PFSK-1 (cell line): Measurements from ENCODE around the gene MYB.

Experiments
- FOXP2 ChIP-seq: optimal IDR thresholded peaks from 2 replicates; pipeline ENCODE3; 2011; ENCODE audit warnings: borderline replicate concordance, control low read depth, inconsistent platforms; ENCODE audit not compliant: insufficient read depth; ENCODE audit errors: extremely low read length, extremely low read depth
- POLR2AphosphoS5 ChIP-seq: IDR thresholded peaks from 2 replicates; pipeline ENCODE4 v1.6.1; 2012; ENCODE audit warnings: low read depth, mild to moderate bottlenecking, control low read depth, low read length, moderate library complexity
- SIN3A ChIP-seq: IDR thresholded peaks from 2 replicates; pipeline ENCODE4 v1.6.1; 2012; ENCODE audit warnings: mild to moderate bottlenecking, low read length, moderate library complexity, borderline replicate concordance; ENCODE audit not compliant: insufficient read depth
- TAF1 ChIP-seq: IDR thresholded peaks from 2 replicates; pipeline ENCODE4 v1.6.1; 2012; ENCODE audit warnings: low read length, control low read depth, borderline replicate concordance; ENCODE audit not compliant: insufficient read depth
- TF ChIP-seq, protein P1 (sequence below), 2 experiments: IDR thresholded peaks; 2 replicates each; pipeline versions ENCODE4 v1.6.1 to v1.8.0; 2011 to 2012; ENCODE audit warnings: low read depth in 2 of 2, low read length in 2 of 2, control low read depth in 1 of 2, inconsistent platforms in 1 of 2, mild to moderate bottlenecking in 1 of 2, moderate library complexity in 1 of 2; ENCODE audit not compliant: insufficient read depth in 1 of 2

DNA sequence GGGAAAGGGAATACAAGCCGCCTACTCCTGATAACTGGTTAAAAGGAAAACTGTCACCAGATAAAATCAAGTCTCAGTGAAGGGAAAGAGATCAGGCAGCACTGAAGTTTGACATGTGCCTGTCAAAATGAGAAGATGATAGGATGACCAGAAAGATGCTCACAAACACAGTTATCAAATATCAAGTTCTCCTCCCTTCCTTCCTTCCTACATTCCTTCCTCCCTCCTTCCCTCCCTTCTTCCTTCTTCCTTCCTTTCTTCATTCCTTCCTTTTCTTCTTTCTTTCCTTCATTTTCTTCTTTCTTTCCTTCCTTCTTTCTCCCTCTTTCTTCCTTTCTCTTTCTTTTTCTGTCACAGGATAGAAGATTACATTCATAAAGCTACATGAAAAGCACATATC is 55.2 kb downstream of the MYB start:
- TF ChIP-seq SIN3A (no peak), POLR2AphosphoS5 (no peak), FOXP2 (no peak), TAF1 (no peak)
- TF ChIP-seq, protein P1, sequence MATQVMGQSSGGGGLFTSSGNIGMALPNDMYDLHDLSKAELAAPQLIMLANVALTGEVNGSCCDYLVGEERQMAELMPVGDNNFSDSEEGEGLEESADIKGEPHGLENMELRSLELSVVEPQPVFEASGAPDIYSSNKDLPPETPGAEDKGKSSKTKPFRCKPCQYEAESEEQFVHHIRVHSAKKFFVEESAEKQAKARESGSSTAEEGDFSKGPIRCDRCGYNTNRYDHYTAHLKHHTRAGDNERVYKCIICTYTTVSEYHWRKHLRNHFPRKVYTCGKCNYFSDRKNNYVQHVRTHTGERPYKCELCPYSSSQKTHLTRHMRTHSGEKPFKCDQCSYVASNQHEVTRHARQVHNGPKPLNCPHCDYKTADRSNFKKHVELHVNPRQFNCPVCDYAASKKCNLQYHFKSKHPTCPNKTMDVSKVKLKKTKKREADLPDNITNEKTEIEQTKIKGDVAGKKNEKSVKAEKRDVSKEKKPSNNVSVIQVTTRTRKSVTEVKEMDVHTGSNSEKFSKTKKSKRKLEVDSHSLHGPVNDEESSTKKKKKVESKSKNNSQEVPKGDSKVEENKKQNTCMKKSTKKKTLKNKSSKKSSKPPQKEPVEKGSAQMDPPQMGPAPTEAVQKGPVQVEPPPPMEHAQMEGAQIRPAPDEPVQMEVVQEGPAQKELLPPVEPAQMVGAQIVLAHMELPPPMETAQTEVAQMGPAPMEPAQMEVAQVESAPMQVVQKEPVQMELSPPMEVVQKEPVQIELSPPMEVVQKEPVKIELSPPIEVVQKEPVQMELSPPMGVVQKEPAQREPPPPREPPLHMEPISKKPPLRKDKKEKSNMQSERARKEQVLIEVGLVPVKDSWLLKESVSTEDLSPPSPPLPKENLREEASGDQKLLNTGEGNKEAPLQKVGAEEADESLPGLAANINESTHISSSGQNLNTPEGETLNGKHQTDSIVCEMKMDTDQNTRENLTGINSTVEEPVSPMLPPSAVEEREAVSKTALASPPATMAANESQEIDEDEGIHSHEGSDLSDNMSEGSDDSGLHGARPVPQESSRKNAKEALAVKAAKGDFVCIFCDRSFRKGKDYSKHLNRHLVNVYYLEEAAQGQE (IDR thresholded peaks at IDR 0.05; ENCODE audit: insufficient read depth in 1 of 2, low read depth in 2 of 2, low read length in 2 of 2) = no peak
